ENCODE results near the gene PSME2. TPM values are rescaled to one million over a fixed set of nuclear protein-coding genes. Genes with fewer than 3 reads are reported as not detected.

Gene PSME2
- total RNA-seq, 1 experiment from 2014 or later: 126 TPM

GRCh38 chr14:24144451-24144850 is 2.0 kb downstream of the PSME2 start:
- Histone ChIP-seq H2BK120ac (ENCODE audit: low read depth, low read length, poor library complexity, severe bottlenecking) (no peak overlapping the region), H3K4me2 (ENCODE audit: insufficient read depth, insufficient read length, low read length) (no peak overlapping the region), H3K14ac (ENCODE audit: insufficient read depth, low read length) (no peak overlapping the region), H2BK20ac (ENCODE audit: low read depth, low read length, poor library complexity, severe bottlenecking) (no peak overlapping the region), H2BK12ac (ENCODE audit: insufficient read length, low read depth, low read length) (no peak overlapping the region), H4K5ac (ENCODE audit: insufficient read length, low read depth, low read length) (no peak overlapping the region), H3K23me2 (ENCODE audit: insufficient read length, low read depth, low read length, poor library complexity, severe bottlenecking) (peaks cover 19% of the 10 kb centered on the region), H2AK5ac (ENCODE audit: insufficient read length, low read length) (no peak overlapping the region), H3K9ac (ENCODE audit: extremely low read depth, insufficient read length, low read length) (no peak overlapping the region), H3K79me1 (ENCODE audit: insufficient read depth, low read depth, low read length, poor library complexity, severe bottlenecking) (peaks cover 5% of the 10 kb centered on the region), H4K20me1 (ENCODE audit: control insufficient read depth, insufficient read depth, insufficient read length) (no peaks in the 10 kb centered on the region), H3K56ac (ENCODE audit: insufficient read length, low read depth, low read length) (no peak overlapping the region), H3K18ac (ENCODE audit: insufficient read length, low read depth, low read length) (no peak overlapping the region), H4K8ac (replicated peaks; ENCODE audit: insufficient read length, low read depth, low read length) (no peak overlapping the region), H3K27me3 (ENCODE audit: insufficient read depth, low read length) (no peaks in the 10 kb centered on the region), H3K9me3 (ENCODE audit: control insufficient read depth, low read depth, low read length) (no peaks in the 10 kb centered on the region), H3K27ac (ENCODE audit: insufficient read length, low read depth, low read length) (no peak overlapping the region), H3K23ac (ENCODE audit: insufficient read length, low read depth, low read length) (no peak overlapping the region), H2BK15ac (ENCODE audit: low read depth, low read length) (no peak overlapping the region), H2AFZ (ENCODE audit: low read length) (no peak overlapping the region), H3K4me1 (ENCODE audit: insufficient read depth, low read length) (no peaks in the 10 kb centered on the region), H3T11ph (ENCODE audit: low read length) (no peak overlapping the region), H2BK5ac (ENCODE audit: insufficient read length, low read length) (no peak overlapping the region), H3K79me2 (ENCODE audit: insufficient read depth, low read length) (peaks cover 10% of the 10 kb centered on the region; the same call in 1 of the 2 replicates), H4K91ac (ENCODE audit: insufficient read length, low read depth, low read length) (no peak overlapping the region), H3K4ac (ENCODE audit: low read depth, low read length) (no peak overlapping the region)
- peaks cover 7 to 44% (median 43%) of the 10 kb centered on the region in 3 experiments for H3K36me3 Mint-ChIP-seq (ENCODE audit: insufficient read depth in 1 of 3, low read depth in 3 of 3)
- no peaks in the 10 kb centered on the region for H3K27me3 Mint-ChIP-seq (ENCODE audit: low read depth)
- DNase-seq: no peak
- no peak overlapping the region for H3K4me3 Mint-ChIP-seq
- no peak overlapping the region for H3K27ac Mint-ChIP-seq
- H3K4me1 Mint-ChIP-seq: peaks cover 29 to 31% of the 10 kb centered on the region in 2 experiments
- WGBS (ENCODE audit: extremely low coverage, insufficient read length, low lambda C conversion rate): no CpG with 5 or more reads among the region's 1 CpG
- H3K9me3 Mint-ChIP-seq: no peaks in the 10 kb centered on the region
- TF ChIP-seq CTCF (conservative IDR thresholded peaks at IDR 0.05): no peak
